K562 (cell line): ENCODE data around the gene WDR64. TPM values are rescaled to one million over a fixed set of nuclear protein-coding genes. Genes with fewer than 3 reads are reported as not detected.
A peak's percentile ranks its signal among the peaks of the same experiment; 100 is the strongest.

ENCODE experiments used
- ATF4 ChIP-seq: fragments of 450-650 bp; formaldehyde crosslinking; IDR thresholded peaks from 2 replicates; pipeline ENCODE4 v1.4.0; 2022; ENCODE audit warnings: mild to moderate bottlenecking, moderate library complexity
- E2F8 ChIP-seq: fragments of 450-650 bp; IDR thresholded peaks from 2 replicates; pipeline ENCODE4 v1.7.1; 2018; ENCODE audit warnings: mild to moderate bottlenecking, low read depth; ENCODE audit not compliant: partially characterized antibody
- NCOA2 ChIP-seq, 2 experiments: fragments of 450-650 bp; IDR thresholded peaks; 2 replicates each; pipeline ENCODE4 v1.6.1; 2018; ENCODE audit warnings: mild to moderate bottlenecking in 2 of 2, moderate library complexity in 1 of 2; ENCODE audit not compliant: partially characterized antibody in 2 of 2
- NCOA4 ChIP-seq: fragments of 450-650 bp; IDR thresholded peaks from 2 replicates; pipeline ENCODE4 v1.6.1; 2018; ENCODE audit warnings: mild to moderate bottlenecking; ENCODE audit not compliant: partially characterized antibody
- POLR2AphosphoS2 ChIP-seq: IDR thresholded peaks from 2 replicates; pipeline ENCODE4 v1.6.1; 2012; ENCODE audit warnings: low read length, improper control_type of control experiment
- SMARCE1 ChIP-seq: fragments of 450-650 bp; IDR thresholded peaks from 2 replicates; pipeline ENCODE4 v1.7.1; 2016; ENCODE audit warnings: mild to moderate bottlenecking
- SNAPC5 ChIP-seq: fragments of 250-450 bp; sonication (Bioruptor Pico); IDR thresholded peaks from 2 replicates; pipeline ENCODE4 v1.8.0; 2021; ENCODE audit warnings: moderate library complexity, mild to moderate bottlenecking, inconsistent platforms
- ZFP1 ChIP-seq: fragments of 450-650 bp; formaldehyde crosslinking; IDR thresholded peaks from 2 replicates; pipeline ENCODE4 v1.4.0; 2020; ENCODE audit warnings: mild to moderate bottlenecking, mixed read lengths
- ZNF347 ChIP-seq: fragments of 450-650 bp; formaldehyde crosslinking; IDR thresholded peaks from 2 replicates; pipeline ENCODE4 v1.4.0; 2020; ENCODE audit warnings: low read depth, mild to moderate bottlenecking, moderate library complexity
- ZNF431 ChIP-seq: sonication (generic); formaldehyde crosslinking; IDR thresholded peaks from 2 replicates; pipeline ENCODE4 v1.8.0; 2022; ENCODE audit warnings: mild to moderate bottlenecking, missing genetic modification reagents
- polyA plus RNA-seq, 8 experiments: library from polyadenylated mRNA; depleted of rRNA in 4 of 8; stranded (reverse) in 5 of 8; unstranded in 3 of 8; fragments of >200 nt; fragmentation: Nextera tagmentation in 2 of 8; fragmentation: Illumina TruSeq in 1 of 8; extraction: Ambion mirVana in 2 of 8; extraction: Trizol in 1 of 8; gene quantifications; 2 replicates each; pipeline versions ENCODE4 v1.2.1 to v1.2.3, GENCODE V29; 2011 to 2014; ENCODE audit warnings: inconsistent platforms in 1 of 8, missing spikeins in 1 of 8
- total RNA-seq, 7 experiments: library from RNA; depleted of rRNA in 6 of 7; stranded (reverse); fragments of >200 nt in 6 of 7; fragmentation: Illumina TruSeq in 2 of 7; extraction: Trizol in 2 of 7; gene quantifications; 2 replicates each; pipeline versions ENCODE4 v1.2.1 to v1.2.3, GENCODE V29; 2011 to 2021; ENCODE audit warnings: low replicate concordance in 1 of 7
- TF ChIP-seq, protein P1 (sequence below), 2 experiments: fragments of 450-650 bp; IDR thresholded peaks; 2 replicates each; pipeline ENCODE4 v1.6.1; 2016
- TF ChIP-seq, protein P2 (sequence below): fragments of 150-350 bp; conservative IDR thresholded peaks from 2 replicates; pipeline ENCODE4 v1.6.1; 2014; ENCODE audit warnings: low read length
- TF ChIP-seq, protein P3 (sequence below), 3 experiments: fragments of 200-800 bp in 1 of 3; fragments of 250-450 bp in 1 of 3; fragments of 450-650 bp in 1 of 3; sonication (Bioruptor Pico) in 1 of 3; sonication (Bioruptor generic) in 1 of 3; formaldehyde crosslinking in 1 of 3; IDR thresholded peaks; 2 replicates each; pipeline versions ENCODE4 v1.6.1 to v1.8.0; 2016 to 2022; ENCODE audit warnings: mild to moderate bottlenecking in 2 of 3, missing genetic modification characterization in 2 of 3, missing compliant biosample characterization in 1 of 3, moderate library complexity in 1 of 3

The WDR64 gene
- total and polyA plus RNA-seq, 9 of the 15 experiments (the other 6 are each of a cell fraction or from before 2014, with no cell fraction given), result 0.06 to 0.29 (median 0.19) TPM; not detected in 5

DNA sequence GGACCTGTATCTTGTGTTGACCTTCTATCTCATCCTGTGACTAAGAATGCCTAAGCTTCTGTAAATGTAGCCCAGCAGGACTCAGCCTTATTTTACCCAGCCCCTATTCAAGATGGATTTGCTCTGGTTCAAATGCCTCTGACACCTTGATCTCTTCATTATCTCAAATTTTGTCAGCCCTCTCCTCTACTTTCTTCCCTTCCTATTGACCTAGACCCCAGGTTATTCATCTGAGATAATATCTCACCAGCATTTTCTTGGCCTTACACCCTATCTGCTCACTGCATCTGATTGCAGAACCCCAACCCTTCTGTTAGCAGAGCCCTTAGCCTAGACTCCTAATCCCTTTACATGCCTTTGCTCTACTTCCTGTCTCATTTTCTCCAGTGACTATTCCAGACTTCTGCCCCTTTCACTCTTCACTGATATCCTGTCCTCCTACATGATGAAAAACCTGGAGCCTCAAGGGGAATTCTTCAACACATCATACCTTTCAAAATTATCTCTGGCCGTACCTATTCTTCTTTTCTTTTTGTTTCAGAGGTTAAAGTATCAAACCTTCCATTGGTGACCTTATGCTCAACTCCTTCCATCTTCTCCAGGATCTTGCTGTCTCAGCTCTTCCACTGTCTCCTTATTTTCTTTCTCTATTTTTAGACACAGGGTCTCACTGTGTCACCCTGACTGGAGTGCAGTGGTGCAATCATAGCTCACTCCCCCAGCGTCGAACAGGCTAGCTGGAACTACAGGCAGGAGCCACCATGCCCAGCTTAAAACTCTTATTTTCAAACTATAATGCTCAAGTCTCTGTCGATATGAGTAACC lies 44.9 kb downstream of the WDR64 start (continued):
- TF ChIP-seq, protein P1, sequence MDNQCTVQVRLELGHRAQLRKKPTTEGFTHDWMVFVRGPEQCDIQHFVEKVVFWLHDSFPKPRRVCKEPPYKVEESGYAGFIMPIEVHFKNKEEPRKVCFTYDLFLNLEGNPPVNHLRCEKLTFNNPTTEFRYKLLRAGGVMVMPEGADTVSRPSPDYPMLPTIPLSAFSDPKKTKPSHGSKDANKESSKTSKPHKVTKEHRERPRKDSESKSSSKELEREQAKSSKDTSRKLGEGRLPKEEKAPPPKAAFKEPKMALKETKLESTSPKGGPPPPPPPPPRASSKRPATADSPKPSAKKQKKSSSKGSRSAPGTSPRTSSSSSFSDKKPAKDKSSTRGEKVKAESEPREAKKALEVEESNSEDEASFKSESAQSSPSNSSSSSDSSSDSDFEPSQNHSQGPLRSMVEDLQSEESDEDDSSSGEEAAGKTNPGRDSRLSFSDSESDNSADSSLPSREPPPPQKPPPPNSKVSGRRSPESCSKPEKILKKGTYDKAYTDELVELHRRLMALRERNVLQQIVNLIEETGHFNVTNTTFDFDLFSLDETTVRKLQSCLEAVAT (IDR thresholded peaks at IDR 0.05), result peak in 1 of 2 experiments; percentile 54; a peak in 1 of 4 replicates
- TF ChIP-seq E2F8, result no peak
- no peak for TF ChIP-seq POLR2AphosphoS2
- TF ChIP-seq, protein P2, sequence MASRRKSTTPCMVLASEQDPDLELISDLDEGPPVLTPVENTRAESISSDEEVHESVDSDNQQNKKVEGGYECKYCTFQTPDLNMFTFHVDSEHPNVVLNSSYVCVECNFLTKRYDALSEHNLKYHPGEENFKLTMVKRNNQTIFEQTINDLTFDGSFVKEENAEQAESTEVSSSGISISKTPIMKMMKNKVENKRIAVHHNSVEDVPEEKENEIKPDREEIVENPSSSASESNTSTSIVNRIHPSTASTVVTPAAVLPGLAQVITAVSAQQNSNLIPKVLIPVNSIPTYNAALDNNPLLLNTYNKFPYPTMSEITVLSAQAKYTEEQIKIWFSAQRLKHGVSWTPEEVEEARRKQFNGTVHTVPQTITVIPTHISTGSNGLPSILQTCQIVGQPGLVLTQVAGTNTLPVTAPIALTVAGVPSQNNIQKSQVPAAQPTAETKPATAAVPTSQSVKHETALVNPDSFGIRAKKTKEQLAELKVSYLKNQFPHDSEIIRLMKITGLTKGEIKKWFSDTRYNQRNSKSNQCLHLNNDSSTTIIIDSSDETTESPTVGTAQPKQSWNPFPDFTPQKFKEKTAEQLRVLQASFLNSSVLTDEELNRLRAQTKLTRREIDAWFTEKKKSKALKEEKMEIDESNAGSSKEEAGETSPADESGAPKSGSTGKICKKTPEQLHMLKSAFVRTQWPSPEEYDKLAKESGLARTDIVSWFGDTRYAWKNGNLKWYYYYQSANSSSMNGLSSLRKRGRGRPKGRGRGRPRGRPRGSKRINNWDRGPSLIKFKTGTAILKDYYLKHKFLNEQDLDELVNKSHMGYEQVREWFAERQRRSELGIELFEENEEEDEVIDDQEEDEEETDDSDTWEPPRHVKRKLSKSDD, result no peak
- TF ChIP-seq ZNF347, result peak; percentile 83; the same call in 1 of the 2 replicates
- no peak for TF ChIP-seq ZFP1 (CRISPR knock-in tag)
- TF ChIP-seq ZNF431 (CRISPR knock-in tag), result no peak
- peak; percentile 91 for TF ChIP-seq ATF4 (CRISPR knock-in tag)
- TF ChIP-seq SNAPC5, result peak; percentile 42; the same call in 1 of the 2 replicates
- TF ChIP-seq NCOA2 (IDR thresholded peaks at IDR 0.05; ENCODE audit: partially characterized antibody in 2 of 2), result peak in 1 of 2 experiments; percentile 51
- peak; percentile 19; the same call in 1 of the 2 replicates for TF ChIP-seq SMARCE1
- TF ChIP-seq NCOA4, result no peak
- TF ChIP-seq, protein P3, sequence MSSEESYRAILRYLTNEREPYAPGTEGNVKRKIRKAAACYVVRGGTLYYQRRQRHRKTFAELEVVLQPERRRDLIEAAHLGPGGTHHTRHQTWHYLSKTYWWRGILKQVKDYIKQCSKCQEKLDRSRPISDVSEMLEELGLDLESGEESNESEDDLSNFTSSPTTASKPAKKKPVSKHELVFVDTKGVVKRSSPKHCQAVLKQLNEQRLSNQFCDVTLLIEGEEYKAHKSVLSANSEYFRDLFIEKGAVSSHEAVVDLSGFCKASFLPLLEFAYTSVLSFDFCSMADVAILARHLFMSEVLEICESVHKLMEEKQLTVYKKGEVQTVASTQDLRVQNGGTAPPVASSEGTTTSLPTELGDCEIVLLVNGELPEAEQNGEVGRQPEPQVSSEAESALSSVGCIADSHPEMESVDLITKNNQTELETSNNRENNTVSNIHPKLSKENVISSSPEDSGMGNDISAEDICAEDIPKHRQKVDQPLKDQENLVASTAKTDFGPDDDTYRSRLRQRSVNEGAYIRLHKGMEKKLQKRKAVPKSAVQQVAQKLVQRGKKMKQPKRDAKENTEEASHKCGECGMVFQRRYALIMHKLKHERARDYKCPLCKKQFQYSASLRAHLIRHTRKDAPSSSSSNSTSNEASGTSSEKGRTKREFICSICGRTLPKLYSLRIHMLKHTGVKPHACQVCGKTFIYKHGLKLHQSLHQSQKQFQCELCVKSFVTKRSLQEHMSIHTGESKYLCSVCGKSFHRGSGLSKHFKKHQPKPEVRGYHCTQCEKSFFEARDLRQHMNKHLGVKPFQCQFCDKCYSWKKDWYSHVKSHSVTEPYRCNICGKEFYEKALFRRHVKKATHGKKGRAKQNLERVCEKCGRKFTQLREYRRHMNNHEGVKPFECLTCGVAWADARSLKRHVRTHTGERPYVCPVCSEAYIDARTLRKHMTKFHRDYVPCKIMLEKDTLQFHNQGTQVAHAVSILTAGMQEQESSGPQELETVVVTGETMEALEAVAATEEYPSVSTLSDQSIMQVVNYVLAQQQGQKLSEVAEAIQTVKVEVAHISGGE (CRISPR knock-in tag; IDR thresholded peaks at IDR 0.05), result no peak
